GM12891 (cell line): ENCODE results near the gene GALNT9.

Experiments
- POLR2A ChIP-seq: IDR thresholded peaks from 2 replicates; pipeline ENCODE4 v1.6.1; 2011; ENCODE audit warnings: low read depth, low read length, control low read depth
- POLR2AphosphoS5 ChIP-seq: IDR thresholded peaks from 2 replicates; pipeline ENCODE4 v1.6.1; 2011; ENCODE audit warnings: low read depth, low read length, control low read depth
- POU2F2 ChIP-seq: IDR thresholded peaks from 2 replicates; pipeline ENCODE4 v1.6.1; 2011; ENCODE audit warnings: low read depth, mild to moderate bottlenecking, control low read depth, low read length, moderate library complexity
- TAF1 ChIP-seq: IDR thresholded peaks from 2 replicates; pipeline ENCODE4 v1.6.1; 2011; ENCODE audit warnings: low read depth, low read length, control low read depth

DNA sequence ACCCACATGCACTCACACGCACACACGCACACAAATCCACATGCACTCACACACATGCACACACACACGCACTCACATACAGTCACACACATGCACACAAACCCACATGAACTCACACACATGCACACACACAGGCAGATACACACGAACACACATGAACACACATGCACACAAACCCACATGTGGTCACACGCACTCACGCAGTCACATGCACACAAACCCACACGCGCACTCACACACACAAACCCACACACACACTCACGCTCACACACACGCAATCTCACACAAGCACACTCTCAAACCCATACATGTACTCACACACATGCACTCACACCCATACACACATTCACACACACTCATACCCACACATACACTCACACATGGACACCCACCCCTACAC lies 61.5 kb downstream of the GALNT9 start:
- TF ChIP-seq POLR2AphosphoS5 (no peak), POLR2A (no peak), POU2F2 (no peak), TAF1 (no peak)
